ENCODE data around the gene ZNF865.

Gene ZNF865

GRCh38 chr19:55620410-55621204 lies 15.2 kb downstream of the ZNF865 start:
- H3K4me1 Mint-ChIP-seq (ENCODE audit: low read depth): peaks cover 19% of the 10 kb centered on the region
- H3K27ac Mint-ChIP-seq: peak overlapping the region; percentile 36
- peaks cover 16% of the 10 kb centered on the region for H3K36me3 Mint-ChIP-seq (ENCODE audit: low read depth)
- no peaks in the 10 kb centered on the region for H3K27me3 Mint-ChIP-seq (ENCODE audit: low read depth)
- no peak overlapping the region for H3K4me3 Mint-ChIP-seq
- no peak for DNase-seq (ENCODE audit: low spot score)
- H3K9me3 Mint-ChIP-seq: peaks cover 3% of the 10 kb centered on the region

- no peak overlapping the region for H3K4me3 Mint-ChIP-seq
- H3K27ac Mint-ChIP-seq: no peak overlapping the region
- H3K27me3 Mint-ChIP-seq (ENCODE audit: low read depth): no peaks in the 10 kb centered on the region
- peaks cover 3% of the 10 kb centered on the region for H3K9me3 Mint-ChIP-seq
- H3K4me1 Mint-ChIP-seq (ENCODE audit: low read depth): peaks cover 23% of the 10 kb centered on the region
- DNase-seq (ENCODE audit: low spot score): no peak
- peaks cover 16% of the 10 kb centered on the region for H3K36me3 Mint-ChIP-seq (ENCODE audit: low read depth)
These were observed 15.8 kb downstream of the ZNF865 start for GRCh38 chr19:55621205-55621672.

GRCh38 chr19:55621673-55622231 lies 16.3 kb downstream of the ZNF865 start:
- no peak overlapping the region for H3K4me3 Mint-ChIP-seq
- H3K9me3 Mint-ChIP-seq: peaks cover 3% of the 10 kb centered on the region
- peaks cover under 1% of the 10 kb centered on the region for H3K27me3 Mint-ChIP-seq (ENCODE audit: low read depth)
- DNase-seq (ENCODE audit: low spot score): no peak
- no peak overlapping the region for H3K27ac Mint-ChIP-seq
- peaks cover 27% of the 10 kb centered on the region for H3K4me1 Mint-ChIP-seq (ENCODE audit: low read depth)
- H3K36me3 Mint-ChIP-seq (ENCODE audit: low read depth): peaks cover 15% of the 10 kb centered on the region

- no peak for DNase-seq (ENCODE audit: low spot score)
- H3K27ac Mint-ChIP-seq: no peak overlapping the region
- peaks cover 33% of the 10 kb centered on the region for H3K4me1 Mint-ChIP-seq (ENCODE audit: low read depth)
- H3K4me3 Mint-ChIP-seq: no peak overlapping the region
- H3K9me3 Mint-ChIP-seq: peaks cover 3% of the 10 kb centered on the region
- H3K27me3 Mint-ChIP-seq (ENCODE audit: low read depth): peaks cover 4% of the 10 kb centered on the region
- H3K36me3 Mint-ChIP-seq (ENCODE audit: low read depth): peaks cover 10% of the 10 kb centered on the region
These were observed 17.0 kb downstream of the ZNF865 start for GRCh38 chr19:55622242-55622969.

GRCh38 chr19:55623130-55623529 lies 17.7 kb downstream of the ZNF865 start:
- peaks cover 33% of the 10 kb centered on the region for H3K4me1 Mint-ChIP-seq (ENCODE audit: low read depth)
- peaks cover 9% of the 10 kb centered on the region for H3K36me3 Mint-ChIP-seq (ENCODE audit: low read depth)
- no peak overlapping the region for H3K27ac Mint-ChIP-seq
- peaks cover 3% of the 10 kb centered on the region for H3K9me3 Mint-ChIP-seq
- H3K27me3 Mint-ChIP-seq (ENCODE audit: low read depth): peaks cover 7% of the 10 kb centered on the region
- DNase-seq (ENCODE audit: low spot score): no peak
- no peak overlapping the region for H3K4me3 Mint-ChIP-seq

- Mint-ChIP-seq H3K9me3 (peaks cover 3% of the 10 kb centered on the region), H3K4me1 (ENCODE audit: low read depth) (peaks cover 33% of the 10 kb centered on the region), H3K4me3 (peak overlapping the region; percentile 93), H3K27ac (no peak overlapping the region), H3K27me3 (ENCODE audit: low read depth) (peaks cover 7% of the 10 kb centered on the region), H3K36me3 (ENCODE audit: low read depth) (peaks cover 9% of the 10 kb centered on the region)
- no peak for DNase-seq (ENCODE audit: low spot score)
These were observed 18.1 kb downstream of the ZNF865 start for GRCh38 chr19:55623561-55623960.

- Mint-ChIP-seq H3K4me1 (ENCODE audit: low read depth) (peaks cover 33% of the 10 kb centered on the region), H3K36me3 (ENCODE audit: low read depth) (peaks cover 9% of the 10 kb centered on the region), H3K27me3 (ENCODE audit: low read depth) (peaks cover 9% of the 10 kb centered on the region), H3K4me3 (peak within 1 kb of the TSS; percentile 93), H3K9me3 (peaks cover 3% of the 10 kb centered on the region), H3K27ac (peak within 1 kb of the TSS; percentile 99)
- peak; percentile 91 for DNase-seq (ENCODE audit: low spot score)
These were observed 18.9 kb downstream of the ZNF865 start, which contains the start of gene ZNF784 for GRCh38 chr19:55624109-55625003. ZNF784 (minus strand) TSS chr19:55624566; CDS start chr19:55624561, 5 bp downstream.

- peak overlapping the region; percentile 93 for H3K4me3 Mint-ChIP-seq
- H3K9me3 Mint-ChIP-seq: peaks cover 3% of the 10 kb centered on the region
- H3K27me3 Mint-ChIP-seq (ENCODE audit: low read depth): peaks cover 9% of the 10 kb centered on the region
- peaks cover 33% of the 10 kb centered on the region for H3K4me1 Mint-ChIP-seq (ENCODE audit: low read depth)
- DNase-seq (ENCODE audit: low spot score): no peak
- peaks cover 9% of the 10 kb centered on the region for H3K36me3 Mint-ChIP-seq (ENCODE audit: low read depth)
- H3K27ac Mint-ChIP-seq: peak overlapping the region; percentile 99
These were observed 19.5 kb downstream of the ZNF865 start for GRCh38 chr19:55625004-55625326.

- Mint-ChIP-seq H3K4me3 (peak overlapping the region; percentile 76), H3K4me1 (ENCODE audit: low read depth) (peaks cover 29% of the 10 kb centered on the region), H3K27ac (peak overlapping the region; percentile 82), H3K9me3 (peaks cover 3% of the 10 kb centered on the region), H3K27me3 (ENCODE audit: low read depth) (peaks cover 9% of the 10 kb centered on the region), H3K36me3 (ENCODE audit: low read depth) (no peaks in the 10 kb centered on the region)
- DNase-seq (ENCODE audit: low spot score): peak; percentile 70
These were observed 20.9 kb downstream of the ZNF865 start for GRCh38 chr19:55626350-55626749.

- Mint-ChIP-seq H3K4me3 (peak overlapping the region; percentile 22), H3K4me1 (ENCODE audit: low read depth) (peaks cover 32% of the 10 kb centered on the region), H3K36me3 (ENCODE audit: low read depth) (peaks cover 20% of the 10 kb centered on the region), H3K27me3 (ENCODE audit: low read depth) (peaks cover 6% of the 10 kb centered on the region), H3K9me3 (no peaks in the 10 kb centered on the region), H3K27ac (peak overlapping the region; percentile 44)
- peak; percentile 79 for DNase-seq (ENCODE audit: low spot score)
These were observed 27.0 kb downstream of the ZNF865 start for GRCh38 chr19:55632463-55632834.

- Mint-ChIP-seq H3K4me3 (peak overlapping the region; percentile 99), H3K4me1 (ENCODE audit: low read depth) (peaks cover 36% of the 10 kb centered on the region), H3K27ac (peak overlapping the region; percentile 54), H3K27me3 (ENCODE audit: low read depth) (peaks cover under 1% of the 10 kb centered on the region), H3K9me3 (peaks cover under 1% of the 10 kb centered on the region), H3K36me3 (ENCODE audit: low read depth) (peaks cover 27% of the 10 kb centered on the region)
- no peak for DNase-seq (ENCODE audit: low spot score)
These were observed 28.4 kb downstream of the ZNF865 start for GRCh38 chr19:55633861-55634260.

- peaks cover 3% of the 10 kb centered on the region for H3K9me3 Mint-ChIP-seq
- peak overlapping the region; percentile 100 for H3K27ac Mint-ChIP-seq
- peaks cover 42% of the 10 kb centered on the region for H3K4me1 Mint-ChIP-seq (ENCODE audit: low read depth)
- H3K4me3 Mint-ChIP-seq: peak overlapping the region; percentile 99
- H3K36me3 Mint-ChIP-seq (ENCODE audit: low read depth): peaks cover 31% of the 10 kb centered on the region
- H3K27me3 Mint-ChIP-seq (ENCODE audit: low read depth): no peaks in the 10 kb centered on the region
- DNase-seq (ENCODE audit: low spot score): no peak
These were observed 29.9 kb downstream of the ZNF865 start for GRCh38 chr19:55635334-55635717.

GRCh38 chr19:55635856-55636440 lies 30.5 kb downstream of the ZNF865 start:
- peaks cover 3% of the 10 kb centered on the region for H3K9me3 Mint-ChIP-seq
- peaks cover 44% of the 10 kb centered on the region for H3K4me1 Mint-ChIP-seq (ENCODE audit: low read depth)
- no peaks in the 10 kb centered on the region for H3K27me3 Mint-ChIP-seq (ENCODE audit: low read depth)
- H3K4me3 Mint-ChIP-seq: peak overlapping the region; percentile 99
- H3K36me3 Mint-ChIP-seq (ENCODE audit: low read depth): peaks cover 31% of the 10 kb centered on the region
- no peak for DNase-seq (ENCODE audit: low spot score)
- peak overlapping the region; percentile 100 for H3K27ac Mint-ChIP-seq

All from T-helper 2 cell treated with Interferon-gamma antibody and Interleukin-4, amounts not matched to agents 5 μg/mL and 100 μg/mL, for 36 hours (primary cell).